GM19467 (cell line): ENCODE data around the gene ABHD3.
A peak's percentile ranks its signal among the peaks of the same experiment; 100 is the strongest.
"Not testable (repeated sequence)": the region's sequence is repeated elsewhere in the genome, so short reads cannot be mapped to it uniquely, and the experiment has no call there.

ENCODE experiments used
- ATAC-seq: cut with Tn5 transposase; IDR thresholded peaks from one replicate; pipeline ENCODE4 v1.9.1; 2021; ENCODE audit warnings: mild to moderate bottlenecking, moderate library complexity; ENCODE audit not compliant: unreplicated experiment

The ABHD3 gene

DNA sequence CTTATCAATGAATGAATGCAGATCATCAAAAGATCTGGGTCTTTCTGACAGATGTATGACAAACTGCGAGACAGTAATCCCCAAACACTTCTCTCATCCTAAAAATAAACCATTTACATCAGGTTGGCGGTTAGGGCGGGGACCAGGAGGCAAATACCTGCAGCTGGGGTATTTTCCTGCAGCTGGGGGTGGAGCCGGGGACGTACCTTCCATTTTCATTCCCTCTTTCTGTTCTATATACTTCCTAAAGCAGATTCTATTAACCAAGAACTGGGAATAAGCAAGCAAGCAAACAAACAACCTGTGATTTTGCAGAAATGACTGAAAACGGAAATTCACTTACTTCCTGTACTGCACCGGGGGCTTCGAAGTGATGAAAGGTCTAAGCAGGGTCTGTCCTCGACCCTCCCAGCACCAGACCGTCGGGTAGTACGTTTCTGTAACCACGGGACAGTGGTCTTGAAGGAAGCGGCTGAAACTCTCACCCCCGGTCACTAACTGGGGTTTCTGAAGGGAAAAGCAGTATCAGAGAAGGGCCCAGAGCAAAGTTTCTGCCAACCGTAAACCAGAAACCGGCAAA, 1.2 kb downstream of the ABHD3 start:
- ATAC-seq = no peak

DNA sequence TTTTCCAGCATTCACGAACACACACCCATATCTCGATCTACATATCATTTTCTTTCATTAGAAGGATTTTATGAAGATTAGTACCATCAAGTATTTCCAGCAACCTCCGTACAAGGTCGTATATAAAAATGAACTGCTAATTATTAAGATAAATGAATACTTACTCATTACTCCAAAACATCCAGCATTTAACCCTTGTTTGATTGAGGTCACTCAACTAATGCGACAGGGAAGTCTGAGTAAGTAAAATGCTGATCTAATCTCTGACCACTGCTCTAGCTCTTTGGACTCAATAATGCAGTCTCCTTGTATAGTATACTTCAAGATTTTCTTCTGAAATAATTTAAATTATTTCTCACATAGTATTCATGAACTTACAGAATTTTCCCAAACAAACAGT, 2.0 kb downstream of the ABHD3 start:
- ATAC-seq = no peak

GRCh38 chr18:21701621-21702020, 3.0 kb downstream of the ABHD3 start:
- no peak for ATAC-seq

GRCh38 chr18:21700528-21701075, 4.0 kb downstream of the ABHD3 start:
- no peak for ATAC-seq

DNA sequence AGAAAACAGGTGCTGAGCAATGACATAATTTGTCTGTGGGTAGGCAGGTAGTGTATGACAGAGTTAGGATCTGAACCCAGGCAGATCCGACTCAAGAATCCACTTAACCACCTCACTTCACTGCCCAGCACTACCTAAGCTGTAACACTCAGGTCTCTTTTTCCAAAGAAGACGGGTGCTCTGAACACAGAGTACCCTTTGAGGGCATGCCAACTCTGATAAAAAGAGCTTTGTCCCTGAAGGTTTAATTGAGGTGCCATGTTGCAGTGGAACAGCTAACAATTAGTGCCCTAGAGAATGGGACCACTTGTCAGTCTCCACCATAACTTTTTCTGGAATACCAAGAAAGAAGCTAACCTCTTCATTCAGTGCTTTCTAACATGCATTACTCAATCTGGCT, 11.3 kb downstream of the ABHD3 start:
- ATAC-seq = no peak

DNA sequence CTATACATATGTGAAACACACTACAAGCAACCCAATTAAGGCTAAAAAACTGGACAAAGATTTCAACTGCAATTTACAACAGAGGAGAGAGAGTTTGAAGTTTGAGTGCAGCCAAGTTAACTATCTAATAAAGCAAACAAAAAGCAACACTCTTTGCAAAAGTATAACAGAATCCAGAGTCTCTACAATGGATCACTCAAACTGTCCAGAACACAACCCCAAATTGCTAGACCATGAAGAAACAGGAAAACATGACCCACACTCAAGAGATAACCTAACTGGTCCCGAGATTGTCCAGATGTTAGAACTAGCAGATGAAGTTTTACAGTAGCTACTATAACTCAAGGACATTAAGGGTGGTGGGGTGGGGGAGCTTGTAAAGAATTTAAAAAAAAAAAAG, 14.8 kb downstream of the ABHD3 start:
- ATAC-seq = no peak

DNA sequence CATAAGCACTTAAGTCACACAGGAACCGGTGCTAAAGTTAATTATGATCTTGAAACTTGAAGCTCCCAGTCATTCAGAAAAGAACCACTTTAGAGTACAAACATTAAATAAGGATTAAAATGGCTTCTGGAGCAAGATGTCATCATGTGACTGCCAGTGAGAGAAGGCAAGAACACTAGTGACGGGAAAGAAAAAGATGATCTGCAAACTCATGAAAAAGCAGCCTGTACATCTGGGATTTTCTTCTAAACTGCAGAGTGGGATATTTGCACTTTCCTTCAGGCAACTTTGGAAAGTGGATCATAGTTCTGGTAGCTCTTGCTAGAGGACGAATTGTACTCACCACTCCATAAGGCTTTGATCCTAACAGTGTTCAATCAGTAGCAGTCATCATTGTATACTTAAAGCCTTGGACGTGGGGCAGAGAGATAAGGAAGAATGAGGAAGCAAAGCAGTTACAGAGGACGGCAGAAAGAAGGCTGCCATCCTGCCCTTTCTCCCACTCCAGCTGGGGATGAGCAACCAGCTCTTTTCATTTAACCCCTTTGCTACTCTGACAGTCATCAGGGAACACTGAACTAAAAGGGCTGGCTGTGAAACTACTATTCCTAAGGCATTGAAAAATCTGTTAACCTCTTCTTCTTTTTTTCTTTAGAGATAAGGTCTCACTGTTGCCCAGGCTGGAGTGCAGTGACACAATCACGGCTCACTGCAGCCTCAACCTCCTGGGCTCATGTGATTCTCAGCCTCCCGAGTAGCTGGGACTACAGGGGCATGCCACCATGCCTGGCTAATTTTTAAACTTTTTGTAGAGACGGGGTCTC, 18.1 kb downstream of the ABHD3 start:
- ATAC-seq = no peak

GRCh38 chr18:21685556-21685981, 19.0 kb downstream of the ABHD3 start:
- ATAC-seq = peak; percentile 66

DNA sequence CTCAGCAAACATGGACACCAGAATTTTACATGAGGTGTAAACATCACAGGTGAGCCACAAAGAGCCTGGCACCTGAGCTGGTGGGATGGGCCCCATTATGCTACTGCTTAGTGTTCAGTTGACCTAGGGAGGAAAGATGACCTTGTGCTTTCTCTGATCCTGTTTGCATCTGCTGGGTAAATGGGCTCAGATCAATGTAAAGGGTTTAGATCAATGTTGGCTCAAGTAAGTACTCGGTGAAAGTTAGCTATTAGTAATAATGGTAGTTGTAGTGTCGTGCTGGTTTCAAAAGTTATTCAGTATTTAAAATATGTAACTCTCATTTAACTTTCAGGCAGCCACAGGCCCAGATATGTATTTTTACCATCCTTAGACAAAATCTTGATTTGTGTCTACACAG, 19.8 kb downstream of the ABHD3 start:
- peak; percentile 53 for ATAC-seq

DNA sequence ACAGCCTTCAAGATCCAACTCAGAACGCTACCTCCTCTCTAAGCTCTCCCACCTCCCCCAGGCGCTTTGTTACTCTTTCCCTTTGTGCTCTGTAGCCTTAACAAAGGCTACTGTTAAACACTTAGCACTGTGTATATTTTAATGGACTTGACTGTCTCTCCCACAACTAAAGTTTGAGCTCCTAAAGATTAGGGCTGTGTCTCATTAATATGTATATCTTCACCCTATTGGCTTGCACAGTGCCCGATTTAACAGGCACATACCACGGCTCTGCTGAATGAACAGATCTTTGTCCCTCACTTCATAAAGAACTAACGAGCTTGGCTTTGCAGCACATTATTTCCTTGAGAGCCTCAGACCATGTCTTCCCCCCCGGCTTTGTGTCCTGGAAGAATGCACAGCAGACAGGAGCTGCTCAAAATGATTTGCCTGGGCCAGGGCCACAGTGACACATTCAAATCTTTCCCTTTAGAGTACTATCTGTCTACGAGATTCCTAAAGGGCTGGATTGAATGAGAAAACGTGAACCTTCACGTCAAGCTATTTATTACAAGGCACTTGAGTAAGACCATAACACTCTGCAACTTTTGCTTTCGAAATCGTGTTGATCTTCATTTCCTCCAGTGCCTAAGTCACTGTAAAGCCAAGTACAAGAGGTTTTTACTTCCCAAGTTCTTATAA, 22.1 kb downstream of the ABHD3 start:
- ATAC-seq = peak; percentile 48

- no peak for ATAC-seq
These were observed 24.4 kb downstream of the ABHD3 start for GRCh38 chr18:21680161-21680560.

DNA sequence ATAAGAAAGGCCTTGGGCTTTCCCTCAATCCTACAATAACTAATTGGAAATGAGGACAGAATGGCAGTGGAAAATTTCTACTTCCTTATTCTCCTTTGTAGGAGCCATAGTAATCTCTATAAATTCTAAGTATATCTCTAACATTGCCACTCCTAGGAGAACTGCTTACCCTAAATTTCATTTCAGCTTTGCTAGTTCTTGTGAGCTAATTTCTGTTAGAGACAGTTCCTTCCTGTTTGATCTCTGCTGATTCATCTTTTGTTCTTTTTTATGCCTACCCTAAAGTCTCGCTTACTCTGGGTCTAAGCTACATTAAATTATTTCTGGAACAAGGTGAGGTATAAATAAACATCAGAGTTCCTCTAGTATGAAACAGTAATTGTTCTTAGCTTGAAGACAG, 25.7 kb downstream of the ABHD3 start:
- no peak for ATAC-seq

- ATAC-seq = not testable (repeated sequence)
These were observed 29.2 kb downstream of the ABHD3 start for GRCh38 chr18:21675354-21675753.

- no peak for ATAC-seq
These were observed 31.9 kb downstream of the ABHD3 start for GRCh38 chr18:21672521-21673267.

GRCh38 chr18:21669736-21670285, 34.8 kb downstream of the ABHD3 start:
- ATAC-seq = no peak

DNA sequence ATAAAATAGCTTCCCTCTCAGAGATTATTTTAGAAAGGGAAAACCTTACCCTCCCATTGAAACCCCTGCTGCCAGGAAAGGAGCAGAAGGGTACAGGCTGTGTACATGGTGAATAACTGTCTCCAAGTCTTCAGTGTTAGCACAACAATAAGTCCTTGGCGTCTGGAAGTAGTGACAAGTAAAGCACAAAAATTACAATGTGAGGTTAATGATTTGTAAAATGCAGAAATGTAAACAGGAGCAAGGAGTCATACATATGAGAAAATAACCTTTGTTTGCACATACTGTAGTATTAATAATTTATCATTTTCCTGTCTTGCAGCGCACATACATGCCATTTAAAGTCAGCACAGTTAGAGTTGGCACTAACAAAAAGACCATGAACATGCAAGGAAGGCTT, 40.5 kb downstream of the ABHD3 start:
- no peak for ATAC-seq

DNA sequence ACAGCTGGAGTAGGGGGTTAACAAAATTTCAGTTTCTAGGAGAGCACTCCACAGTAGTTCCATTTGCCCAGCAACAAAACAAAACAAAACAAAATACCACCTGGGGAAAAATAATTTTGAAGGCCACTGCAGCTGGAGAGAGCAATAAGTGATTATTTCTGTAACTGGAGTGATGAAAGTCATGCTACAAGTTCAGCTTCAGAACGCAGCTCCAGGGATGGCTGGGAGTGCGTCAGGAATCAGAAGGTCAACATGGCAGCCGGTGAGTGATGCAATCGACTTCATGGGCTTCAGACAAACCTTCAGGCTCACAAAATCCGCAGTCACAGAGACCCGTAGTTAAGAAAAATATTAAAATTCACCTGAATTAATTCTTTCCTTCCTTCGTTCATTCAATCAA, 41.0 kb downstream of the ABHD3 start:
- ATAC-seq = no peak

- no peak for ATAC-seq
These were observed 42.0 kb downstream of the ABHD3 start for GRCh38 chr18:21662581-21662980.

DNA sequence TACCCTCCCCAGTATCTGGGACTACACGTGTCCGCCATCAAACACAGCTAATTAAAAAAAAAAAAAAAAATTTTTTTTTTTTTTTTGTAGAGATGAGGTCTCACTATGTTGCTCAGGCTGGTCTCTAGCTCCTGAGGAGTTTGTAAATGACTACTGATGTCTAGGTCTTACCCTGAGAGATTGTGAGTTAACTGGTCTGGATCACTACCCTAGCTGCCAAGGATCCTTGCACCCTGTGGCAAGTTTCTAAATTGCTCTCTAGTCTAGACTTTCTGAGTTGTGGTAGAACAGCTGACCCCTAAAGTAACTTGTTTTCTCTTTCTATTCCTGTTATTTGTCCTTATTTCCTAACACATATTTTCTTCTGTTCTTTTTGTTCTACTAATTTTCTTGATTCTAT, 44.5 kb downstream of the ABHD3 start:
- no peak for ATAC-seq

DNA sequence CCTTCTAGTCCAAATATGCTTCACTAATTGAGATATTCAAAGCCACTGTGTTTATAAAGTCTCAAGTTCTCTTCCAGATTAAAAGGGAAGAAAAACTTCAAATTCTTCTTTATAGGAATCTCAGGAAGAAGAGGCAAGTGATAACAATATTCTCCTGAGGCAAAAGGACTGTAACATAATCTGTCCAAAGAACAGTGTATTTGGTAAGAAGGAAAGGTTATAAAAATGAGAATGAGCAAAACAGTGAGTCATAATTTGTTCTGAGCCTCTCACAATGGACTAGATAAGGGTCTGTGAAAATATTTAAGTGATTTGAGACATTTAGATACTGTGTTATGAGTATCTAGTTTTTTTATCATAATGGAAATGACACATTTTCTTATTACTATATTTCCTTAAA, 48.2 kb downstream of the ABHD3 start:
- no peak for ATAC-seq

GRCh38 chr18:21653361-21653760, 51.2 kb downstream of the ABHD3 start:
- ATAC-seq = no peak
